ENCODE data around the gene UHRF2. TPM values are rescaled to one million over a fixed set of nuclear protein-coding genes. Genes with fewer than 3 reads are reported as not detected.

Gene UHRF2
- total and polyA plus RNA-seq, 2 of the 4 experiments (the other 2 are of a cell fraction) = 27.6 to 37.3 TPM

- H4K20me1 ChIP-seq (ENCODE audit: insufficient read depth, low read length) = peaks cover 58% of the 10 kb centered on the region
- in situ Hi-C loops (cut with MboI; ENCODE audit: low sequenced_read_pairs) = no loop called here
Observed at GRCh38 chr9:6426117-6426516, 13.1 kb downstream of the UHRF2 start.

More at GRCh38 chr9:6426117-6426516, 13.1 kb downstream of the UHRF2 start:
- Histone ChIP-seq H4K91ac (ENCODE audit: insufficient read depth, low read depth, low read length) (no peak overlapping the region), H2BK15ac (ENCODE audit: low read depth, low read length) (no peak overlapping the region), H2AK9ac (replicated peaks; ENCODE audit: low read depth, low read length, poor library complexity) (no peak overlapping the region), H3K14ac (replicated peaks; ENCODE audit: low read depth, low read length) (no peak overlapping the region), H2BK120ac (ENCODE audit: low read depth, low read length) (no peak overlapping the region), H3K4me2 (ENCODE audit: low read depth, low read length) (peak overlapping the region; percentile 59; the same call in 1 of the 2 replicates), H3K4ac (ENCODE audit: low read depth, low read length) (no peak overlapping the region), H3K4me1 (ENCODE audit: control insufficient read depth, insufficient read depth, low read length) (peaks cover 10% of the 10 kb centered on the region), H2BK20ac (ENCODE audit: low read depth, low read length) (no peak overlapping the region), H3K27me3 (ENCODE audit: control insufficient read depth, insufficient read depth, low read length) (no peaks in the 10 kb centered on the region), H3K18ac (ENCODE audit: low read depth, low read length) (no peak overlapping the region), H3K9me3 (ENCODE audit: control insufficient read depth, insufficient read depth, low read length) (no peaks in the 10 kb centered on the region), H3K27ac (ENCODE audit: insufficient read depth, low read length) (no peak overlapping the region), H2AFZ (replicated peaks; ENCODE audit: low read length, poor library complexity) (no peak overlapping the region), H3K79me1 (ENCODE audit: low read depth in 1 of 2, low read length in 2 of 2) (peaks cover 0 to 47% of the 10 kb centered on the region in 2 experiments; a peak in 3 of 4 replicates), H4K8ac (ENCODE audit: low read depth in 2 of 2, low read length in 2 of 2) (no peak overlapping the region), H3K9me1 (ENCODE audit: insufficient read depth, low read length) (peaks cover 3% of the 10 kb centered on the region; the same call in 1 of the 2 replicates), H3K36me3 (ENCODE audit: control insufficient read depth, insufficient read depth, low read length) (peaks cover 3% of the 10 kb centered on the region; the same call in 1 of the 2 replicates), H3K9ac (ENCODE audit: low read depth, low read length) (no peak overlapping the region), H4K5ac (ENCODE audit: low read depth, low read length) (no peak overlapping the region), H2AK5ac (ENCODE audit: low read depth, low read length) (no peak overlapping the region), H3K56ac (ENCODE audit: extremely low read depth, insufficient read depth, low read length) (no peak overlapping the region), H3K23ac (ENCODE audit: low read depth, low read length) (no peak overlapping the region), H2BK5ac (ENCODE audit: low read depth, low read length, poor library complexity, severe bottlenecking) (no peak overlapping the region), H3K4me3 (ENCODE audit: insufficient read depth, low read depth, low read length) (no peak overlapping the region)
- no TSS peak for BruUV-seq (replicated peaks)
- ChIA-PET POLR2A (ENCODE audit: unreplicated experiment) (interaction anchor here (0.6 kb wide), 1 partner anchor 8 kb away, joined by 5 read pairs; no protein-coding TSS in a partner anchor), CTCF (interaction anchor here (0.5 kb wide), 1 partner anchor 32 kb away, joined by 3 read pairs; no protein-coding TSS in a partner anchor)
- DNase-seq = peak; percentile 49
- dilution Hi-C loops (cut with HindIII; ENCODE audit: low sequenced_read_pairs, unreplicated experiment) (no loop called here), intact Hi-C loops (cut with micrococcal nuclease) (no loop called here)
- TF ChIP-seq USF2 (IDR thresholded peaks at IDR 0.05; ENCODE audit: low read depth, low read length) = no peak
- ATAC-seq (ENCODE audit: low read depth) = peak; percentile 49; the same call in 1 of the 2 replicates
- whole genome bisulfite sequencing, 2 experiments (ENCODE audit: extremely low coverage in 2 of 2, insufficient read length in 1 of 2) = no CpG with 5 or more reads among the region's 2 CpGs
